IMR-90 (cell line): Measurements from ENCODE around the gene ZNF667. TPM values are rescaled to one million over a fixed set of nuclear protein-coding genes. Genes with fewer than 3 reads are reported as not detected.

Experiments used
- ATAC-seq: fragments of 200-7000 bp; cut with Tn5 transposase; 2 replicates; pipeline ENCODE4 v1.9.1; 2020; ENCODE audit warnings: low read depth, mild to moderate bottlenecking, moderate library complexity
- BruUV-seq: library from RNA; stranded (reverse); fragments of 400-500 nt; replicated peaks from 2 replicates; lab custom pipeline; 2021; lab: Mats Ljungman, UMichigan
- CTCF ChIA-PET: fragments of 300-600 bp; formaldehyde crosslinking; extraction: SDS; loops from one replicate; lab custom pipeline; 2021; ENCODE audit warnings: antibody characterized with exemption; lab: Yijun Ruan, JAX
- POLR2A ChIA-PET: fragments of 300-600 bp; sonication (Branson Sonifier 250); formaldehyde crosslinking; loops from one replicate; lab custom pipeline; 2022; ENCODE audit warnings: antibody characterized with exemption; ENCODE audit not compliant: unreplicated experiment; lab: Charles Lee
- DNase-seq: peaks from one replicate; pipeline ENCODE4 v3.0.0; 2013
- H2AFZ ChIP-seq: replicated peaks from 2 replicates; pipeline ENCODE3; 2013; ENCODE audit warnings: low read length, mild to moderate bottlenecking; ENCODE audit not compliant: poor library complexity
- H2AK5ac ChIP-seq: 2 replicates; pipeline ENCODE4 v1.6.1; 2013; ENCODE audit warnings: low read depth, low read length, inconsistent platforms
- H2AK9ac ChIP-seq: replicated peaks from 2 replicates; pipeline ENCODE3; 2013; ENCODE audit warnings: mild to moderate bottlenecking, low read depth, low read length, moderate library complexity; ENCODE audit not compliant: poor library complexity
- H2BK120ac ChIP-seq: 2 replicates; pipeline ENCODE4 v1.6.1; 2013; ENCODE audit warnings: low read depth, low read length, inconsistent platforms
- H2BK15ac ChIP-seq: 3 replicates; pipeline ENCODE4 v1.6.1; 2013; ENCODE audit warnings: low read depth, low read length, inconsistent platforms
- H2BK20ac ChIP-seq: 2 replicates; pipeline ENCODE4 v1.6.1; 2013; ENCODE audit warnings: low read depth, mild to moderate bottlenecking, inconsistent platforms, low read length, moderate library complexity
- H2BK5ac ChIP-seq: 2 replicates; pipeline ENCODE4 v1.6.1; 2013; ENCODE audit warnings: mild to moderate bottlenecking, low read depth, low read length, inconsistent platforms; ENCODE audit not compliant: poor library complexity, severe bottlenecking
- H3K14ac ChIP-seq: replicated peaks from 2 replicates; pipeline ENCODE4 v1.6.1; 2013; ENCODE audit warnings: low read depth, low read length, inconsistent platforms
- H3K18ac ChIP-seq: 2 replicates; pipeline ENCODE4 v1.6.1; 2013; ENCODE audit warnings: low read depth, low read length, control low read depth
- H3K23ac ChIP-seq: 2 replicates; pipeline ENCODE4 v1.6.1; 2013; ENCODE audit warnings: low read depth, low read length, inconsistent platforms
- H3K27ac ChIP-seq: 2 replicates; pipeline ENCODE4 v1.5.1; 2013; ENCODE audit warnings: mild to moderate bottlenecking, control low read depth, low read length; ENCODE audit not compliant: insufficient read depth
- H3K27me3 ChIP-seq: 2 replicates; pipeline ENCODE4 v1.6.1; 2013; ENCODE audit warnings: low read length; ENCODE audit not compliant: control insufficient read depth, insufficient read depth
- H3K36me3 ChIP-seq: 2 replicates; pipeline ENCODE4 v1.6.1; 2013; ENCODE audit warnings: low read length, mixed read lengths; ENCODE audit not compliant: control insufficient read depth, insufficient read depth
- H3K4ac ChIP-seq: 2 replicates; pipeline ENCODE4 v1.6.1; 2013; ENCODE audit warnings: low read depth, low read length, inconsistent platforms
- H3K4me1 ChIP-seq: 2 replicates; pipeline ENCODE4 v1.6.1; 2013; ENCODE audit warnings: low read length, mixed read lengths; ENCODE audit not compliant: control insufficient read depth, insufficient read depth
- H3K4me2 ChIP-seq: 2 replicates; pipeline ENCODE4 v1.6.1; 2013; ENCODE audit warnings: low read depth, mild to moderate bottlenecking, control low read depth, low read length, moderate library complexity
- H3K4me3 ChIP-seq: 2 replicates; pipeline ENCODE4 v1.5.1; 2013; ENCODE audit warnings: low read depth, mild to moderate bottlenecking, control low read depth, low read length, moderate library complexity; ENCODE audit not compliant: insufficient read depth
- H3K56ac ChIP-seq: 2 replicates; pipeline ENCODE4 v1.6.1; 2013; ENCODE audit warnings: low read length, inconsistent platforms; ENCODE audit not compliant: insufficient read depth; ENCODE audit errors: extremely low read depth
- H3K79me1 ChIP-seq, 2 experiments: 2 replicates each; pipeline ENCODE4 v1.6.1; 2013; ENCODE audit warnings: low read length in 2 of 2, inconsistent platforms in 1 of 2, low read depth in 1 of 2
- H3K9ac ChIP-seq: 2 replicates; pipeline ENCODE4 v1.6.1; 2013; ENCODE audit warnings: low read depth, low read length, control low read depth
- H3K9me1 ChIP-seq: 2 replicates; pipeline ENCODE4 v1.6.1; 2013; ENCODE audit warnings: low read length, inconsistent platforms; ENCODE audit not compliant: insufficient read depth
- H3K9me3 ChIP-seq: 2 replicates; pipeline ENCODE4 v1.6.1; 2013; ENCODE audit warnings: low read length; ENCODE audit not compliant: control insufficient read depth, insufficient read depth
- H4K20me1 ChIP-seq: 2 replicates; pipeline ENCODE4 v1.6.1; 2013; ENCODE audit warnings: low read length, inconsistent platforms; ENCODE audit not compliant: insufficient read depth
- H4K5ac ChIP-seq: 2 replicates; pipeline ENCODE4 v1.6.1; 2013; ENCODE audit warnings: mild to moderate bottlenecking, low read depth, low read length, control low read depth
- H4K8ac ChIP-seq, 2 experiments: 2 replicates each; pipeline ENCODE4 v1.6.1; 2013; ENCODE audit warnings: low read depth in 2 of 2, low read length in 2 of 2, control low read depth in 1 of 2, inconsistent platforms in 1 of 2
- H4K91ac ChIP-seq: 2 replicates; pipeline ENCODE4 v1.6.1; 2013; ENCODE audit warnings: low read depth, low read length, inconsistent platforms; ENCODE audit not compliant: insufficient read depth
- BHLHE40 ChIP-seq: fragments of 150-350 bp; IDR thresholded peaks from 2 replicates; pipeline ENCODE4 v1.6.1; 2016; ENCODE audit warnings: mild to moderate bottlenecking, low read depth, low read length
- CEBPB ChIP-seq: IDR thresholded peaks from 2 replicates; pipeline ENCODE4 v1.6.1; 2012; ENCODE audit warnings: low read depth, low read length, improper control_type of control experiment
- CHD1 ChIP-seq: IDR thresholded peaks from 2 replicates; pipeline ENCODE4 v1.6.1; 2012; ENCODE audit warnings: low read depth, low read length, improper control_type of control experiment
- ELK1 ChIP-seq: fragments of 150-350 bp; IDR thresholded peaks from 2 replicates; pipeline ENCODE4 v1.6.1; 2016; ENCODE audit warnings: low read depth, mild to moderate bottlenecking, low read length, moderate library complexity, borderline replicate concordance
- MAFK ChIP-seq: IDR thresholded peaks from 2 replicates; pipeline ENCODE4 v1.6.1; 2012; ENCODE audit warnings: low read depth, low read length, improper control_type of control experiment
- MAZ ChIP-seq: IDR thresholded peaks from 2 replicates; pipeline ENCODE4 v1.6.1; 2012; ENCODE audit warnings: low read depth, mild to moderate bottlenecking, low read length, improper control_type of control experiment, moderate library complexity, borderline replicate concordance
- MXI1 ChIP-seq: IDR thresholded peaks from 2 replicates; pipeline ENCODE4 v1.6.1; 2012; ENCODE audit warnings: low read depth, mild to moderate bottlenecking, low read length, moderate library complexity, borderline replicate concordance
- NFE2L2 ChIP-seq: fragments of 150-350 bp; IDR thresholded peaks from 2 replicates; pipeline ENCODE4 v1.6.1; 2016; ENCODE audit warnings: low read depth, mild to moderate bottlenecking, low read length
- POLR2A ChIP-seq: IDR thresholded peaks from 2 replicates; pipeline ENCODE4 v1.6.1; 2012; ENCODE audit warnings: mild to moderate bottlenecking, low read depth, low read length
- RAD21 ChIP-seq: IDR thresholded peaks from 2 replicates; pipeline ENCODE4 v1.6.1; 2012; ENCODE audit warnings: low read length, improper control_type of control experiment
- RCOR1 ChIP-seq: IDR thresholded peaks from 2 replicates; pipeline ENCODE4 v1.6.1; 2012; ENCODE audit warnings: mild to moderate bottlenecking, low read length, improper control_type of control experiment; ENCODE audit not compliant: insufficient replicate concordance
- RFX5 ChIP-seq: IDR thresholded peaks from 2 replicates; pipeline ENCODE4 v1.8.0; 2012; ENCODE audit warnings: low read depth, mild to moderate bottlenecking, low read length, moderate library complexity
- SMC3 ChIP-seq: fragments of 150-350 bp; IDR thresholded peaks from 2 replicates; pipeline ENCODE4 v1.6.1; 2016; ENCODE audit warnings: low read depth, mild to moderate bottlenecking, antibody characterized with exemption, low read length, moderate library complexity
- USF2 ChIP-seq: fragments of 150-350 bp; IDR thresholded peaks from 2 replicates; pipeline ENCODE4 v1.6.1; 2017; ENCODE audit warnings: mild to moderate bottlenecking, antibody characterized with exemption, low read length, low read depth
- WGBS, 2 experiments: methylation state at CpG; one replicate each; pipeline versions ENCODE4 v1.1.5 to v1.1.7; 2013; ENCODE audit warnings: missing lambda C conversion rate in 2 of 2; ENCODE audit not compliant: insufficient read length in 1 of 2; ENCODE audit errors: extremely low coverage in 2 of 2; 5-methylcytosine and 5-hydroxymethylcytosine counted together
- dilution Hi-C: fragments of 300-500 bp; cut with HindIII; formaldehyde crosslinking; loops from one replicate; pipeline ENCODE4 v1.14.3; 2018; ENCODE audit warnings: low sequenced_read_pairs; ENCODE audit not compliant: unreplicated experiment
- in situ Hi-C: fragments of 300-500 bp; cut with MboI; formaldehyde crosslinking; loops from 3 replicates; pipeline ENCODE4 v1.14.3; 2019; ENCODE audit warnings: low sequenced_read_pairs, inconsistent platforms, mixed read lengths
- intact Hi-C: fragments of 100-400 bp; cut with micrococcal nuclease; formaldehyde crosslinking; loops from 2 replicates; pipeline ENCODE4 v1.10.0; 2022
- polyA plus RNA-seq, 3 experiments: library from polyadenylated mRNA; depleted of rRNA; stranded (reverse); fragments of >200 nt; gene quantifications; 2 replicates each; pipeline ENCODE4 v1.2.3, GENCODE V29; 2012; ENCODE audit warnings: low replicate concordance in 1 of 3
- total RNA-seq: library from RNA; depleted of rRNA; stranded (reverse); fragments of >200 nt; gene quantifications from 2 replicates; pipeline ENCODE4 v1.2.3, GENCODE V29; 2012
- TF ChIP-seq, protein P1 (sequence below): conservative IDR thresholded peaks from 2 replicates; pipeline ENCODE4 v1.5.1; 2012; ENCODE audit warnings: mild to moderate bottlenecking, low read depth, low read length, improper control_type of control experiment

The ZNF667 gene
- total and polyA plus RNA-seq, 2 of the 4 experiments (the other 2 are of a cell fraction), result 1.8 to 3.4 TPM

DNA sequence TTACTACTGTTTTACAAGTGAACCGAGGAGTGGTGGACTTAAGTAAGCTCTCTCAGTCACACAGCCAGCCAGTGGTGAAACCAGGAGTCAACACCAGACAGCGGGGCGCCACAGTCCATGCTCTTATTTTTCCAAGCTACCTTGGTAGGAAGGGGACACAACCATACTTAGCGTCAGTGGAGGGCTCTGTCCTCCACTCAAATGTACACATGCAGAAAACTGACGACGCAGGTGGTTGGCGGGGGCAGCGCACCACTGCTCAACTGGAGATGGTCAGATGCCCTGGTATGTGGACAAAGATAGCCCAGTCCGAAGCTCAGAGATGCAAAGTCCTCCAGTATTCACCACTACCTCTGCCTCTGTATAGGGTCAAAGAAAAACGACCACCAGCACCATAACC, 1.1 kb downstream of the ZNF667 start (continued):
- TF ChIP-seq ELK1, result no peak

GRCh38 chr19:56474308-56474707, 2.8 kb downstream of the ZNF667 start:
- no peak for ATAC-seq
- ChIA-PET POLR2A (no interaction called here), CTCF (no interaction called here)
- Histone ChIP-seq H2AK5ac (no peak overlapping the region), H3K18ac (no peak overlapping the region), H4K91ac (no peak overlapping the region), H2AK9ac (no peak overlapping the region), H3K4ac (no peak overlapping the region), H3K23ac (no peak overlapping the region), H2BK20ac (no peak overlapping the region), H4K8ac (no peak overlapping the region), H3K9ac (no peak overlapping the region), H3K9me1 (no peaks in the 10 kb centered on the region), H2BK120ac (no peak overlapping the region), H3K14ac (no peak overlapping the region), H4K20me1 (no peaks in the 10 kb centered on the region; the same call in 1 of the 2 replicates), H3K4me2 (no peak overlapping the region), H3K4me1 (no peaks in the 10 kb centered on the region), H4K5ac (no peak overlapping the region), H3K9me3 (peaks cover 35% of the 10 kb centered on the region), H3K27ac (no peak overlapping the region), H3K27me3 (no peaks in the 10 kb centered on the region), H3K4me3 (no peak overlapping the region), H2AFZ (no peak overlapping the region), H3K79me1 (peaks cover 13 to 17% of the 10 kb centered on the region in 2 experiments), H2BK15ac (no peak overlapping the region), H3K36me3 (peaks cover 10% of the 10 kb centered on the region), H3K56ac (no peak overlapping the region), H2BK5ac (no peak overlapping the region)
- dilution Hi-C loops (no loop called here), in situ Hi-C loops (no loop called here), intact Hi-C loops (loop anchor here (10.0 kb wide), 1 partner anchor 120 kb away; the partner anchor contains the start of gene ZNF71)
- 17% methylated on average over 1 of the region's 3 CpGs; no CpG with 5 or more reads in 1 of the 2 experiments for WGBS, 2 experiments
- no peak for DNase-seq
- no TSS peak for BruUV-seq
- TF ChIP-seq MXI1 (no peak), CEBPB (no peak), USF2 (no peak), MAFK (no peak), RAD21 (no peak), RFX5 (no peak), MAZ (no peak), POLR2A (no peak), BHLHE40 (no peak), RCOR1 (no peak), CHD1 (no peak), NFE2L2 (no peak), SMC3 (no peak)
- TF ChIP-seq, protein P1, sequence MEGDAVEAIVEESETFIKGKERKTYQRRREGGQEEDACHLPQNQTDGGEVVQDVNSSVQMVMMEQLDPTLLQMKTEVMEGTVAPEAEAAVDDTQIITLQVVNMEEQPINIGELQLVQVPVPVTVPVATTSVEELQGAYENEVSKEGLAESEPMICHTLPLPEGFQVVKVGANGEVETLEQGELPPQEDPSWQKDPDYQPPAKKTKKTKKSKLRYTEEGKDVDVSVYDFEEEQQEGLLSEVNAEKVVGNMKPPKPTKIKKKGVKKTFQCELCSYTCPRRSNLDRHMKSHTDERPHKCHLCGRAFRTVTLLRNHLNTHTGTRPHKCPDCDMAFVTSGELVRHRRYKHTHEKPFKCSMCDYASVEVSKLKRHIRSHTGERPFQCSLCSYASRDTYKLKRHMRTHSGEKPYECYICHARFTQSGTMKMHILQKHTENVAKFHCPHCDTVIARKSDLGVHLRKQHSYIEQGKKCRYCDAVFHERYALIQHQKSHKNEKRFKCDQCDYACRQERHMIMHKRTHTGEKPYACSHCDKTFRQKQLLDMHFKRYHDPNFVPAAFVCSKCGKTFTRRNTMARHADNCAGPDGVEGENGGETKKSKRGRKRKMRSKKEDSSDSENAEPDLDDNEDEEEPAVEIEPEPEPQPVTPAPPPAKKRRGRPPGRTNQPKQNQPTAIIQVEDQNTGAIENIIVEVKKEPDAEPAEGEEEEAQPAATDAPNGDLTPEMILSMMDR, result no peak
